ENCODE measurements around the gene PRRC2A.
"Not testable (repeated sequence)": the region's sequence is repeated elsewhere in the genome, so short reads cannot be mapped to it uniquely, and the experiment has no call there.

Gene PRRC2A

GRCh38 chr6:31587791-31588777, 32.4 kb upstream of the PRRC2A start:
- no peak overlapping the region for H2AK5ac ChIP-seq (ENCODE audit: low read length)
- H3K27me3 ChIP-seq (ENCODE audit: insufficient read depth, low read length) = no peaks in the 10 kb centered on the region
- no peak overlapping the region for H2BK120ac ChIP-seq (ENCODE audit: insufficient read depth, low read length, poor library complexity)
- no CpG with 5 or more reads among the region's 12 CpGs for WGBS (ENCODE audit: extremely low coverage, insufficient coverage, insufficient read length)
- H3K79me1 ChIP-seq (ENCODE audit: low read length) = no peaks in the 10 kb centered on the region
- H2BK12ac ChIP-seq (ENCODE audit: low read length) = no peak overlapping the region
- no peak overlapping the region for H3K4ac ChIP-seq (ENCODE audit: low read depth, low read length)
- H3K14ac ChIP-seq (ENCODE audit: low read length) = no peak overlapping the region
- H4K12ac ChIP-seq (ENCODE audit: low read depth, low read length) = no peak overlapping the region
- H4K91ac ChIP-seq (ENCODE audit: low read depth, low read length) = no peak overlapping the region
- no peak overlapping the region for H3K9ac ChIP-seq (ENCODE audit: low read length)
- H2AFZ ChIP-seq (ENCODE audit: insufficient read depth, low read length, poor library complexity) = no peak overlapping the region
- no peaks in the 10 kb centered on the region for H3K4me1 ChIP-seq (ENCODE audit: control insufficient read depth in 1 of 2, insufficient read depth in 2 of 2, low read length in 2 of 2)
- H3K4me3 ChIP-seq (ENCODE audit: low read depth, low read length) = no peak overlapping the region
- H3K36me3 ChIP-seq (ENCODE audit: control insufficient read depth in 1 of 2, insufficient read depth in 2 of 2, low read length in 2 of 2) = no peaks in the 10 kb centered on the region
- no peak overlapping the region for H2BK5ac ChIP-seq (ENCODE audit: low read depth, low read length, poor library complexity)
- H3K9me3 ChIP-seq (ENCODE audit: insufficient read depth, low read depth, low read length) = no peaks in the 10 kb centered on the region
- H4K8ac ChIP-seq (ENCODE audit: low read depth, low read length) = no peak overlapping the region
- H3K18ac ChIP-seq (ENCODE audit: low read length) = no peak overlapping the region
- DNase-seq = no peak
- no peak overlapping the region for H3K4me2 ChIP-seq (ENCODE audit: low read length)
- no peak overlapping the region for H3K27ac ChIP-seq (ENCODE audit: low read depth, low read length)
- no peaks in the 10 kb centered on the region for H3K79me2 ChIP-seq (ENCODE audit: control insufficient read depth, insufficient read depth, low read length, poor library complexity)
- no peak overlapping the region for H3K23ac ChIP-seq (ENCODE audit: low read length)

- Histone ChIP-seq H3K4me1 (ENCODE audit: control insufficient read depth in 1 of 2, insufficient read depth in 2 of 2, low read length in 2 of 2) (no peaks in the 10 kb centered on the region), H2BK12ac (ENCODE audit: low read length) (no peak overlapping the region), H3K18ac (ENCODE audit: low read length) (no peak overlapping the region), H2AK5ac (ENCODE audit: low read length) (no peak overlapping the region), H3K4me2 (ENCODE audit: low read length) (no peak overlapping the region), H3K27me3 (ENCODE audit: insufficient read depth, low read length) (no peaks in the 10 kb centered on the region), H3K9ac (ENCODE audit: low read length) (no peak overlapping the region), H3K14ac (ENCODE audit: low read length) (no peak overlapping the region), H2BK5ac (ENCODE audit: low read depth, low read length, poor library complexity) (no peak overlapping the region), H4K12ac (ENCODE audit: low read depth, low read length) (peak overlapping the region; percentile 21), H3K4me3 (ENCODE audit: low read depth, low read length) (no peak overlapping the region), H3K4ac (ENCODE audit: low read depth, low read length) (no peak overlapping the region), H4K8ac (ENCODE audit: low read depth, low read length) (no peak overlapping the region), H3K23ac (ENCODE audit: low read length) (no peak overlapping the region), H2BK120ac (ENCODE audit: insufficient read depth, low read length, poor library complexity) (no peak overlapping the region), H3K36me3 (ENCODE audit: control insufficient read depth in 1 of 2, insufficient read depth in 2 of 2, low read length in 2 of 2) (no peaks in the 10 kb centered on the region), H2AFZ (ENCODE audit: insufficient read depth, low read length, poor library complexity) (peak overlapping the region; percentile 37), H4K91ac (ENCODE audit: low read depth, low read length) (peak overlapping the region; percentile 22), H3K27ac (ENCODE audit: low read depth, low read length) (no peak overlapping the region), H3K79me1 (ENCODE audit: low read length) (no peaks in the 10 kb centered on the region), H3K9me3 (ENCODE audit: insufficient read depth, low read depth, low read length) (no peaks in the 10 kb centered on the region), H3K79me2 (ENCODE audit: control insufficient read depth, insufficient read depth, low read length, poor library complexity) (no peaks in the 10 kb centered on the region)
- no CpG with 5 or more reads among the region's 9 CpGs for WGBS (ENCODE audit: extremely low coverage, insufficient coverage, insufficient read length)
- no peak for DNase-seq
Measured at GRCh38 chr6:31588871-31589650, 31.5 kb upstream of the PRRC2A start.

- H3K9me3 ChIP-seq (ENCODE audit: insufficient read depth, low read depth, low read length); DNase-seq; H4K12ac ChIP-seq (ENCODE audit: low read depth, low read length); H2BK12ac ChIP-seq (ENCODE audit: low read length); H3K79me1 ChIP-seq (ENCODE audit: low read length); H3K79me2 ChIP-seq (ENCODE audit: control insufficient read depth, insufficient read depth, low read length, poor library complexity); H3K27me3 ChIP-seq (ENCODE audit: insufficient read depth, low read length); H4K8ac ChIP-seq (ENCODE audit: low read depth, low read length); H3K36me3 ChIP-seq (ENCODE audit: control insufficient read depth in 1 of 2, insufficient read depth in 2 of 2, low read length in 2 of 2); H4K91ac ChIP-seq (ENCODE audit: low read depth, low read length); H3K18ac ChIP-seq (ENCODE audit: low read length); H3K27ac ChIP-seq (ENCODE audit: low read depth, low read length); H3K4ac ChIP-seq (ENCODE audit: low read depth, low read length); H3K14ac ChIP-seq (ENCODE audit: low read length); H3K4me1 ChIP-seq (ENCODE audit: control insufficient read depth in 1 of 2, insufficient read depth in 2 of 2, low read length in 2 of 2); H2AFZ ChIP-seq (ENCODE audit: insufficient read depth, low read length, poor library complexity); H3K9ac ChIP-seq (ENCODE audit: low read length); H3K4me3 ChIP-seq (ENCODE audit: low read depth, low read length); H2AK5ac ChIP-seq (ENCODE audit: low read length); H3K23ac ChIP-seq (ENCODE audit: low read length); H3K4me2 ChIP-seq (ENCODE audit: low read length); H2BK5ac ChIP-seq (ENCODE audit: low read depth, low read length, poor library complexity); H2BK120ac ChIP-seq (ENCODE audit: insufficient read depth, low read length, poor library complexity): not testable (repeated sequence)
- WGBS (ENCODE audit: extremely low coverage, insufficient coverage, insufficient read length) = no CpG with 5 or more reads among the region's 5 CpGs
Measured at GRCh38 chr6:31590691-31591090, 29.8 kb upstream of the PRRC2A start.

- H2AK5ac ChIP-seq (ENCODE audit: low read length) = no peak overlapping the region
- no peak overlapping the region for H3K27ac ChIP-seq (ENCODE audit: low read depth, low read length)
- no peak overlapping the region for H2BK12ac ChIP-seq (ENCODE audit: low read length)
- no peak overlapping the region for H3K23ac ChIP-seq (ENCODE audit: low read length)
- H4K8ac ChIP-seq (ENCODE audit: low read depth, low read length) = no peak overlapping the region
- H4K12ac ChIP-seq (ENCODE audit: low read depth, low read length) = no peak overlapping the region
- H3K18ac ChIP-seq (ENCODE audit: low read length) = no peak overlapping the region
- H2BK5ac ChIP-seq (ENCODE audit: low read depth, low read length, poor library complexity) = no peak overlapping the region
- H3K79me1 ChIP-seq (ENCODE audit: low read length) = no peaks in the 10 kb centered on the region
- no peaks in the 10 kb centered on the region for H3K9me3 ChIP-seq (ENCODE audit: insufficient read depth, low read depth, low read length)
- no CpG with 5 or more reads among the region's 7 CpGs for WGBS (ENCODE audit: extremely low coverage, insufficient coverage, insufficient read length)
- no peak overlapping the region for H3K14ac ChIP-seq (ENCODE audit: low read length)
- no peak overlapping the region for H3K9ac ChIP-seq (ENCODE audit: low read length)
- no peak overlapping the region for H3K4ac ChIP-seq (ENCODE audit: low read depth, low read length)
- H3K27me3 ChIP-seq (ENCODE audit: insufficient read depth, low read length) = no peaks in the 10 kb centered on the region
- no peaks in the 10 kb centered on the region for H3K79me2 ChIP-seq (ENCODE audit: control insufficient read depth, insufficient read depth, low read length, poor library complexity)
- H3K4me1 ChIP-seq (ENCODE audit: control insufficient read depth in 1 of 2, insufficient read depth in 2 of 2, low read length in 2 of 2) = no peaks in the 10 kb centered on the region
- H4K91ac ChIP-seq (ENCODE audit: low read depth, low read length) = no peak overlapping the region
- DNase-seq = no peak
- H2AFZ ChIP-seq (ENCODE audit: insufficient read depth, low read length, poor library complexity) = no peak overlapping the region
- H3K36me3 ChIP-seq (ENCODE audit: control insufficient read depth in 1 of 2, insufficient read depth in 2 of 2, low read length in 2 of 2) = no peaks in the 10 kb centered on the region
- H3K4me3 ChIP-seq (ENCODE audit: low read depth, low read length) = no peak overlapping the region
- H3K4me2 ChIP-seq (ENCODE audit: low read length) = no peak overlapping the region
- H2BK120ac ChIP-seq (ENCODE audit: insufficient read depth, low read length, poor library complexity) = no peak overlapping the region
Measured at GRCh38 chr6:31592396-31592771, 28.1 kb upstream of the PRRC2A start.

All from trophoblast cell (in vitro differentiated cells and primary cell).